H1 (cell line): ENCODE measurements around the gene CDC42BPB. TPM values are rescaled to one million over a fixed set of nuclear protein-coding genes. Genes with fewer than 3 reads are reported as not detected.

ENCODE experiments used
- ASH2L ChIP-seq: fragments of 200-600, 300-600 bp; sonication (generic); IDR thresholded peaks from one replicate; pipeline ENCODE4 v1.7.1; 2017; ENCODE audit warnings: low read length
- ATF3 ChIP-seq: IDR thresholded peaks from 2 replicates; pipeline ENCODE4 v1.6.1; 2011; ENCODE audit warnings: low read depth, mild to moderate bottlenecking, low read length; ENCODE audit not compliant: insufficient read depth
- CHD7 ChIP-seq: fragments of 300-600 bp; sonication (generic); IDR thresholded peaks from 2 replicates; pipeline ENCODE4 v1.7.1; 2012; ENCODE audit warnings: low read length, moderate library complexity, mild to moderate bottlenecking, inconsistent platforms; ENCODE audit not compliant: insufficient replicate concordance
- CTBP2 ChIP-seq: IDR thresholded peaks from 2 replicates; pipeline ENCODE4 v1.7.0; 2011; ENCODE audit warnings: borderline replicate concordance, mild to moderate bottlenecking, moderate library complexity, mixed read lengths, low read length; ENCODE audit not compliant: insufficient read depth, insufficient read length
- GTF2F1 ChIP-seq: IDR thresholded peaks from 2 replicates; pipeline ENCODE4 v1.6.1; 2012; ENCODE audit warnings: low read depth, low read length, improper control_type of control experiment, borderline replicate concordance
- JUN ChIP-seq: IDR thresholded peaks from 2 replicates; pipeline ENCODE4 v1.6.1; 2011; ENCODE audit warnings: low read depth, mild to moderate bottlenecking, improper control_type of control experiment, low read length
- MAX ChIP-seq: IDR thresholded peaks from 2 replicates; pipeline ENCODE4 v1.6.1; 2012; ENCODE audit warnings: inconsistent platforms
- PHF8 ChIP-seq: fragments of 200-600 bp; sonication (generic); conservative IDR thresholded peaks from 2 replicates; pipeline ENCODE4 v1.7.1; 2012; ENCODE audit warnings: low read depth, mild to moderate bottlenecking, inconsistent platforms, low read length, moderate library complexity
- SIRT6 ChIP-seq: IDR thresholded peaks from one replicate; pipeline ENCODE4 v1.7.1; 2012; ENCODE audit warnings: low read length, inconsistent platforms
- polyA plus RNA-seq, 7 experiments: library from polyadenylated mRNA; depleted of rRNA in 3 of 7; stranded (reverse) in 5 of 7; unstranded in 2 of 7; fragments of >200 nt in 5 of 7; fragments of 200-250 nt in 2 of 7; gene quantifications; 1 replicate in 5 of 7; 2 replicates in 1 of 7; 4 replicates in 1 of 7; pipeline versions ENCODE4 v1.2.1 to v1.2.3, GENCODE V29; 2011 to 2013; ENCODE audit warnings: missing spikeins in 2 of 7, mixed read lengths in 2 of 7
- total RNA-seq: library from RNA; stranded (reverse); fragmentation: NEBNext Ultra II Directional; extraction: Animal tissue kit (Norgen Biotek cat#: 25700); gene quantifications from 2 replicates; pipeline ENCODE4 v1.2.1, GENCODE V29; 2021

The CDC42BPB gene
- total and polyA plus RNA-seq, 2 of the 8 experiments (the other 6 are each of a cell fraction or from before 2014, with no cell fraction given) = 51.2 to 88.2 TPM

- TF ChIP-seq CHD7 (no peak), MAX (no peak), CTBP2 (no peak), SIRT6 (no peak), ASH2L (no peak), JUN (no peak), PHF8 (no peak), GTF2F1 (no peak), ATF3 (no peak)
Observed at GRCh38 chr14:103014466-103015228, 42.7 kb downstream of the CDC42BPB start (continued).
